ENCODE data around the gene RNF144B. TPM values are rescaled to one million over a fixed set of nuclear protein-coding genes. Genes with fewer than 3 reads are reported as not detected.

RNF144B gene
- total and polyA plus RNA-seq, 10 of the 15 experiments (the other 5 are each of a cell fraction or from before 2014, with no cell fraction given): 0.03 to 0.18 (median 0.14) TPM

- no peak for TF ChIP-seq HSF1 (IDR thresholded peaks at IDR 0.05; ENCODE audit: low read depth, low read length)
- TF ChIP-seq MYB (IDR thresholded peaks at IDR 0.05; ENCODE audit: borderline replicate concordance, low read depth, low read length): no peak
- no peak for TF ChIP-seq SREBF2 (IDR thresholded peaks at IDR 0.05; ENCODE audit: low read length)
- no peak for TF ChIP-seq NRF1 (conservative IDR thresholded peaks at IDR 0.05; ENCODE audit: low read depth, low read length)
Observed at GRCh38 chr6:18496462-18496861, 109.3 kb downstream of the RNF144B start (continued).

- no peaks in the 10 kb centered on the region for H3K79me2 ChIP-seq (ENCODE audit: control insufficient read depth, insufficient read depth, low read length)
- H2AFZ ChIP-seq (ENCODE audit: control insufficient read depth, low read depth, low read length): no peak overlapping the region
- TF ChIP-seq, protein P1, sequence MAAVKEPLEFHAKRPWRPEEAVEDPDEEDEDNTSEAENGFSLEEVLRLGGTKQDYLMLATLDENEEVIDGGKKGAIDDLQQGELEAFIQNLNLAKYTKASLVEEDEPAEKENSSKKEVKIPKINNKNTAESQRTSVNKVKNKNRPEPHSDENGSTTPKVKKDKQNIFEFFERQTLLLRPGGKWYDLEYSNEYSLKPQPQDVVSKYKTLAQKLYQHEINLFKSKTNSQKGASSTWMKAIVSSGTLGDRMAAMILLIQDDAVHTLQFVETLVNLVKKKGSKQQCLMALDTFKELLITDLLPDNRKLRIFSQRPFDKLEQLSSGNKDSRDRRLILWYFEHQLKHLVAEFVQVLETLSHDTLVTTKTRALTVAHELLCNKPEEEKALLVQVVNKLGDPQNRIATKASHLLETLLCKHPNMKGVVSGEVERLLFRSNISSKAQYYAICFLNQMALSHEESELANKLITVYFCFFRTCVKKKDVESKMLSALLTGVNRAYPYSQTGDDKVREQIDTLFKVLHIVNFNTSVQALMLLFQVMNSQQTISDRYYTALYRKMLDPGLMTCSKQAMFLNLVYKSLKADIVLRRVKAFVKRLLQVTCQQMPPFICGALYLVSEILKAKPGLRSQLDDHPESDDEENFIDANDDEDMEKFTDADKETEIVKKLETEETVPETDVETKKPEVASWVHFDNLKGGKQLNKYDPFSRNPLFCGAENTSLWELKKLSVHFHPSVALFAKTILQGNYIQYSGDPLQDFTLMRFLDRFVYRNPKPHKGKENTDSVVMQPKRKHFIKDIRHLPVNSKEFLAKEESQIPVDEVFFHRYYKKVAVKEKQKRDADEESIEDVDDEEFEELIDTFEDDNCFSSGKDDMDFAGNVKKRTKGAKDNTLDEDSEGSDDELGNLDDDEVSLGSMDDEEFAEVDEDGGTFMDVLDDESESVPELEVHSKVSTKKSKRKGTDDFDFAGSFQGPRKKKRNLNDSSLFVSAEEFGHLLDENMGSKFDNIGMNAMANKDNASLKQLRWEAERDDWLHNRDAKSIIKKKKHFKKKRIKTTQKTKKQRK (IDR thresholded peaks at IDR 0.05; ENCODE audit: low read depth, low read length): no peak
- no peak for TF ChIP-seq NBN (IDR thresholded peaks at IDR 0.05)
- no peak for TF ChIP-seq PRDM15 (CRISPR knock-in tag; IDR thresholded peaks at IDR 0.05)
- no peak for TF ChIP-seq GATAD2B (conservative IDR thresholded peaks at IDR 0.05; ENCODE audit: low read depth)
- no peak for TF ChIP-seq SREBF2 (IDR thresholded peaks at IDR 0.05; ENCODE audit: low read length)
- no peak for TF ChIP-seq RELA (IDR thresholded peaks at IDR 0.05; ENCODE audit: borderline replicate concordance, partially characterized antibody)
- no peak for TF ChIP-seq FOXM1 (IDR thresholded peaks at IDR 0.05; ENCODE audit: low read depth, low read length)
- TF ChIP-seq CHD2 (IDR thresholded peaks at IDR 0.05; ENCODE audit: borderline replicate concordance, low read depth, low read length): no peak
- TF ChIP-seq IRF5 (IDR thresholded peaks at IDR 0.05; ENCODE audit: borderline replicate concordance): no peak
- H3K9me3 ChIP-seq (replicated peaks; ENCODE audit: control insufficient read depth, insufficient read depth, low read length): no peaks in the 10 kb centered on the region
- DNase-seq (ENCODE audit: low read depth, low spot score) (no peak), ATAC-seq (no peak), FAIRE-seq (no peak)
- no peaks in the 10 kb centered on the region for H3K4me1 ChIP-seq (ENCODE audit: control insufficient read depth, insufficient read depth, low read length)
- intact Hi-C loops (cut with micrococcal nuclease; ENCODE audit: unreplicated experiment): no loop called here
- ChIA-PET RAD21 (ENCODE audit: unreplicated experiment) (no interaction called here), SMC1A (ENCODE audit: uncharacterized antibody, unreplicated experiment) (interaction anchor here (2.2 kb wide), 1 partner anchor 173 kb away, joined by 6 read pairs; no protein-coding TSS in a partner anchor), POLR2A (interaction anchor here (1.0 kb wide), 1 partner anchor 10 kb away, joined by 3 read pairs; no protein-coding TSS in a partner anchor), CTCF (interaction anchor here (1.3 kb wide), 1 partner anchor 9 kb away, joined by 3 read pairs; no protein-coding TSS in a partner anchor)
- WGBS (ENCODE audit: insufficient coverage, insufficient replicate concordance, low lambda C conversion rate, missing lambda C conversion rate): 37% methylated on average over 2 of the region's 2 CpGs
- H3K36me3 ChIP-seq (ENCODE audit: control insufficient read depth in 2 of 2, insufficient read depth in 2 of 2, low read length in 1 of 2): no peaks in the 10 kb centered on the region
- no peak overlapping the region for H3K9ac ChIP-seq (ENCODE audit: control insufficient read depth, insufficient read depth, low read length)
- H3K27me3 ChIP-seq (replicated peaks in 1 of 2; ENCODE audit: control insufficient read depth in 2 of 2, insufficient read depth in 2 of 2, low read length in 1 of 2): no peaks in the 10 kb centered on the region
- H3K4me2 ChIP-seq (ENCODE audit: control insufficient read depth, insufficient read depth): no peak overlapping the region
- H3K4me3 ChIP-seq: no peak overlapping the region
- no peak overlapping the region for H3K27ac ChIP-seq (ENCODE audit: control insufficient read depth, insufficient read depth)
- BruUV-seq (replicated peaks): no TSS peak
- H4K20me1 ChIP-seq (ENCODE audit: control insufficient read depth, insufficient read depth): no peaks in the 10 kb centered on the region
- in situ Hi-C loops (cut with MboI): loop anchor here (5.0 kb wide), 1 partner anchor 170 kb away; no protein-coding TSS in a partner anchor
Observed at GRCh38 chr6:18497006-18497405, 109.9 kb downstream of the RNF144B start.
